B cell (primary cell): Measurements from ENCODE around the gene IL6ST. TPM values are rescaled to one million over a fixed set of nuclear protein-coding genes. Genes with fewer than 3 reads are reported as not detected.
"Not testable (repeated sequence)": the region's sequence is repeated elsewhere in the genome, so short reads cannot be mapped to it uniquely, and the experiment has no call there.

Source experiments
- ATAC-seq: fragments of 200-7000 bp; cut with Tn5 transposase; one replicate; pipeline ENCODE4 v1.10.0; 2021; ENCODE audit warnings: low read depth, mild to moderate bottlenecking, moderate number of reproducible peaks, moderate library complexity
- CTCF ChIA-PET: fragments of 350-600 bp; sonication (Branson Sonifier 250); formaldehyde crosslinking; loops from one replicate; lab custom pipeline; 2021; ENCODE audit warnings: antibody characterized with exemption, inconsistent platforms; lab: Charles Lee
- POLR2A ChIA-PET: fragments of 350-600 bp; sonication (Branson Sonifier 250); formaldehyde crosslinking; loops from one replicate; lab custom pipeline; 2021; ENCODE audit warnings: antibody characterized with exemption; lab: Charles Lee
- DNase-seq: peaks from one replicate; pipeline ENCODE4 v3.0.0; 2013
- H2AFZ ChIP-seq: 2 replicates; pipeline ENCODE4 v1.6.1; 2012; ENCODE audit warnings: mild to moderate bottlenecking, low read depth, low read length; ENCODE audit not compliant: insufficient read depth, poor library complexity, severe bottlenecking
- H3K27ac ChIP-seq, 2 donors: 1 replicate in 1 of 2; 2 replicates in 1 of 2; pipeline ENCODE4 v1.5.1; 2012 to 2013; ENCODE audit warnings: low read length in 2 of 2, mild to moderate bottlenecking in 2 of 2, moderate library complexity in 1 of 2
- H3K27me3 ChIP-seq, 4 experiments: fragments of 200-600 bp in 1 of 4; sonication (generic) in 1 of 4; replicated peaks in 1 of 4; 1 replicate in 2 of 4; 2 replicates in 2 of 4; pipeline versions ENCODE4 v1.6.1 to v1.7.0; 2013 to 2016; ENCODE audit warnings: low read length in 3 of 4, mild to moderate bottlenecking in 2 of 4, mixed read lengths in 1 of 4, moderate library complexity in 1 of 4; ENCODE audit not compliant: insufficient read depth in 4 of 4, control insufficient read depth in 3 of 4; ENCODE audit errors: control extremely low read depth in 1 of 4
- H3K36me3 ChIP-seq, 2 experiments: replicated peaks in 1 of 2; 1 replicate in 1 of 2; 2 replicates in 1 of 2; pipeline versions ENCODE4 v1.6.1 to v1.7.1; 2013; ENCODE audit warnings: low read length in 1 of 2; ENCODE audit not compliant: insufficient read depth in 2 of 2, control insufficient read depth in 1 of 2; ENCODE audit errors: control extremely low read depth in 1 of 2, extremely low read depth in 1 of 2
- H3K4me1 ChIP-seq, 2 donors: fragments of 200-600 bp in 1 of 2; sonication (generic) in 1 of 2; 1 replicate in 1 of 2; 2 replicates in 1 of 2; pipeline versions ENCODE4 v1.5.1 to v1.6.1; 2013 to 2017; ENCODE audit warnings: low read length in 2 of 2; ENCODE audit not compliant: control insufficient read depth in 2 of 2, insufficient read depth in 2 of 2
- H3K4me2 ChIP-seq: replicated peaks from 2 replicates; pipeline ENCODE3; 2012; ENCODE audit warnings: mild to moderate bottlenecking, low read depth, low read length; ENCODE audit not compliant: poor library complexity, severe bottlenecking
- H3K4me3 ChIP-seq, 5 experiments: fragments of 200-600 bp in 1 of 5; sonication (generic) in 1 of 5; 1 replicate in 3 of 5; 2 replicates in 2 of 5; pipeline versions ENCODE4 v1.5.1 to v1.7.0; 2011 to 2016; ENCODE audit warnings: low read length in 4 of 5, mild to moderate bottlenecking in 4 of 5, low read depth in 2 of 5, control low read depth in 1 of 5, moderate library complexity in 1 of 5; ENCODE audit not compliant: insufficient read depth in 1 of 5; ENCODE audit errors: control extremely low read depth in 1 of 5, extremely low read depth in 1 of 5
- H3K79me2 ChIP-seq: fragments of 200-600 bp; sonication (generic); one replicate; pipeline ENCODE4 v1.6.0; 2016; ENCODE audit warnings: low read length; ENCODE audit not compliant: control insufficient read depth, insufficient read depth
- H3K9ac ChIP-seq: fragments of 200-600 bp; sonication (generic); 2 replicates; pipeline ENCODE4 v1.6.1; 2017; ENCODE audit warnings: mild to moderate bottlenecking, low read length, moderate library complexity
- H3K9me3 ChIP-seq, 3 donors: one replicate each; pipeline versions ENCODE4 v1.6.1 to v1.7.1; 2013; ENCODE audit warnings: low read length in 2 of 3; ENCODE audit not compliant: control insufficient read depth in 2 of 3, insufficient read depth in 1 of 3; ENCODE audit errors: control extremely low read depth in 1 of 3
- H4K20me1 ChIP-seq: 2 replicates; pipeline ENCODE4 v1.6.0; 2012; ENCODE audit warnings: mild to moderate bottlenecking, low read length; ENCODE audit not compliant: insufficient read depth, control insufficient read depth, poor library complexity, severe bottlenecking
- H3K27ac Mint-ChIP-seq: one replicate; pipeline ENCODE4 v1.8.0; 2021; ENCODE audit warnings: mixed read lengths
- H3K27me3 Mint-ChIP-seq: one replicate; pipeline ENCODE4 v1.8.0; 2021; ENCODE audit warnings: mixed read lengths
- H3K4me1 Mint-ChIP-seq: one replicate; pipeline ENCODE4 v1.8.0; 2021; ENCODE audit warnings: mixed read lengths
- H3K4me3 Mint-ChIP-seq: one replicate; pipeline ENCODE4 v1.8.0; 2021; ENCODE audit warnings: mixed read lengths
- H3K9me3 Mint-ChIP-seq: one replicate; pipeline ENCODE4 v1.8.0; 2022; ENCODE audit warnings: mixed read lengths; ENCODE audit not compliant: insufficient read depth
- EZH2 ChIP-seq: IDR thresholded peaks from 2 replicates; pipeline ENCODE4 v1.6.1; 2012; ENCODE audit warnings: borderline replicate concordance, low read depth, mild to moderate bottlenecking, moderate library complexity, low read length; ENCODE audit not compliant: insufficient read depth, poor library complexity, severe bottlenecking
- WGBS: methylation state at CpG from one replicate; pipeline ENCODE4 v1.1.5; 2013; ENCODE audit warnings: missing lambda C conversion rate; ENCODE audit not compliant: insufficient coverage; 5-methylcytosine and 5-hydroxymethylcytosine counted together
- intact Hi-C: fragments of 100-400 bp; cut with micrococcal nuclease; formaldehyde crosslinking; loops from one replicate; pipeline ENCODE4 v1.10.0; 2022
- polyA plus RNA-seq: library from polyadenylated mRNA; depleted of rRNA; stranded (reverse); fragments of >200 nt; gene quantifications from 2 replicates; pipeline ENCODE4 v1.2.3, GENCODE V29; 2012
- total RNA-seq, 2 donors: library from RNA; stranded (reverse); fragments of 120-200 nt in 1 of 2; gene quantifications; 1 replicate in 1 of 2; 2 replicates in 1 of 2; pipeline versions ENCODE4 v1.2.3 to v1.2.4, GENCODE V29; 2013 to 2022
- TF ChIP-seq, protein P1 (sequence below): fragments of 200-600 bp; IDR thresholded peaks from one replicate; pipeline ENCODE4 v1.8.0; 2022; ENCODE audit warnings: antibody characterized with exemption, mild to moderate bottlenecking

Gene IL6ST
- total and polyA plus RNA-seq, 2 donors (not counting 1 experiment from before 2014, with no cell fraction given) = 4.3 to 28.0 TPM

DNA sequence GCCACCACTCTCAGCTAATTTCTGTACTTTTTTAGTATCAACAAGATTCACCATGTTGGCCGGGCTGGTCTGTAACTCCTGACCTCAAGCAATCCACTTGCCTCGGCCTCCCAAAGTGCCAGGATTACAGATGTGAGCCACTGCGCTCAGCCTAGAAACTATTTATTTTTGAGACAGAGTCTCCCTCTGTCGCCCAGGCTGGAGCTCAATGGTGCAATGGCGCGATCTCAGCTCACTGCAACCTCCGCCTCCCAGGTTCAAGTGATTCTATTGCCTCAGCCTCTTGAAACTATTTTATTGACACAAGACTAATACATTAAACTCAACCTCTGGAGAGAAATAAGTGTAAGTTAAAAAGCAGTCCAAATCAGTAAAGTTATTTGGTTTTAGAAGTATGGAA lies 34.0 kb downstream of the IL6ST start:
- ATAC-seq = no peak
- H3K9me3 Mint-ChIP-seq = no peaks in the 10 kb centered on the region
- Histone ChIP-seq H3K4me2 (no peak overlapping the region), H3K9ac (no peak overlapping the region), H3K27me3 (no peaks in the 10 kb centered on the region), H3K9me3 (no peaks in the 10 kb centered on the region), H4K20me1 (no peaks in the 10 kb centered on the region), H3K36me3 (peaks cover 8 to 10% of the 10 kb centered on the region in 2 experiments), H2AFZ (no peak overlapping the region), H3K27ac (no peak overlapping the region), H3K4me1 (no peaks in the 10 kb centered on the region), H3K79me2 (no peaks in the 10 kb centered on the region), H3K4me3 (no peak overlapping the region)
- no peak overlapping the region for H3K27ac Mint-ChIP-seq
- no peaks in the 10 kb centered on the region for H3K4me1 Mint-ChIP-seq
- H3K27me3 Mint-ChIP-seq = no peaks in the 10 kb centered on the region
- ChIA-PET POLR2A (no interaction called here), CTCF (no interaction called here)
- TF ChIP-seq EZH2 = no peak
- TF ChIP-seq, protein P1, sequence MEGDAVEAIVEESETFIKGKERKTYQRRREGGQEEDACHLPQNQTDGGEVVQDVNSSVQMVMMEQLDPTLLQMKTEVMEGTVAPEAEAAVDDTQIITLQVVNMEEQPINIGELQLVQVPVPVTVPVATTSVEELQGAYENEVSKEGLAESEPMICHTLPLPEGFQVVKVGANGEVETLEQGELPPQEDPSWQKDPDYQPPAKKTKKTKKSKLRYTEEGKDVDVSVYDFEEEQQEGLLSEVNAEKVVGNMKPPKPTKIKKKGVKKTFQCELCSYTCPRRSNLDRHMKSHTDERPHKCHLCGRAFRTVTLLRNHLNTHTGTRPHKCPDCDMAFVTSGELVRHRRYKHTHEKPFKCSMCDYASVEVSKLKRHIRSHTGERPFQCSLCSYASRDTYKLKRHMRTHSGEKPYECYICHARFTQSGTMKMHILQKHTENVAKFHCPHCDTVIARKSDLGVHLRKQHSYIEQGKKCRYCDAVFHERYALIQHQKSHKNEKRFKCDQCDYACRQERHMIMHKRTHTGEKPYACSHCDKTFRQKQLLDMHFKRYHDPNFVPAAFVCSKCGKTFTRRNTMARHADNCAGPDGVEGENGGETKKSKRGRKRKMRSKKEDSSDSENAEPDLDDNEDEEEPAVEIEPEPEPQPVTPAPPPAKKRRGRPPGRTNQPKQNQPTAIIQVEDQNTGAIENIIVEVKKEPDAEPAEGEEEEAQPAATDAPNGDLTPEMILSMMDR = no peak
- WGBS = over 99% methylated on average over 6 of the region's 7 CpGs
- no peak overlapping the region for H3K4me3 Mint-ChIP-seq
- no peak for DNase-seq
- intact Hi-C loops = no loop called here

DNA sequence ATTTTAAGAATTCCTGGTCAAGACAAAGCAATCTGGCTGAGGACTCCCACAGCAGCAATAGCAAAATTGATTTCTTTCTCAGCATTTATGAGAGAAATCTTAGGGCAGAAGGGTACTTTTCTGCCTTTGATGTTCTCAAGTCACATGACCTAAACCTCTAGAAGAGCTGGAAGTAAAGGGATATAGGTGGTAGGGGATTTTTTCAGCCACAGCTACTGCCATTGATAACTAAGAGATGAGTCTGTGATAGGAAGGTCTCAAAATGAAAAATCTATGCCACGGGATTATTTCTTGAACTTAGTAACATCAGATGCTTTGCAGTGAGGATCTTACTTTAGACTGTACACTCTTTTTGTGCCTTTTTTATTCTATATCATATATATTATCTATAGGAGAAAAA lies 35.6 kb downstream of the IL6ST start:
- intact Hi-C loops = no loop called here
- Mint-ChIP-seq H3K4me1 (no peaks in the 10 kb centered on the region), H3K27me3 (no peaks in the 10 kb centered on the region), H3K4me3 (no peak overlapping the region), H3K9me3 (no peaks in the 10 kb centered on the region), H3K27ac (no peak overlapping the region)
- Histone ChIP-seq H3K4me1 (no peaks in the 10 kb centered on the region), H3K4me2 (no peak overlapping the region), H3K9me3 (no peaks in the 10 kb centered on the region), H3K27me3 (no peaks in the 10 kb centered on the region), H3K36me3 (peaks cover 11 to 12% of the 10 kb centered on the region in 2 experiments), H3K9ac (no peak overlapping the region), H4K20me1 (no peaks in the 10 kb centered on the region), H3K4me3 (no peak overlapping the region), H3K27ac (no peak overlapping the region), H2AFZ (no peak overlapping the region), H3K79me2 (no peaks in the 10 kb centered on the region)
- no peak for ATAC-seq
- ChIA-PET POLR2A (no interaction called here), CTCF (no interaction called here)
- no peak for TF ChIP-seq EZH2
- TF ChIP-seq, protein P1 = no peak
- no peak for DNase-seq
- no CpG with 5 or more reads among the region's 1 CpG for WGBS

DNA sequence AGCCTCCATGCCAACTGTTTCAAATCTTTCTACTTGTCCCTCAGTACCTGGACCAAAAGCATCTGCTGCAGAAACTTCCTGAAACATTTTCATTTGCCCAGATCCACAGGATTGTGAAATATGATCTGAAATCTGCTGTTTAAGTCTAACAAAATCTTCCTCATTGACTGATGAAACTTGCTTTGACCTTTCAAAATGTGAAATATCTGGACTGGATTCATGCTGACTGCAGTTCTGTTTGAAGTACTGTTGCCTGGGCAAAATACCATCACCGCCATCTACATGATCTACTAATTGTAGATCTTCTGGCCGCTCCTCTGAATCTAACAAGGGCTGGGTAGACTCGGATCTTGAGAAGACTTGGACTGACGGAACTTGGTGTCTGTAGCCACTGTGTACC lies 53.6 kb downstream of the IL6ST start:
- H3K27me3 ChIP-seq, H3K4me2 ChIP-seq, H3K79me2 ChIP-seq, H3K27ac ChIP-seq, H3K27ac Mint-ChIP-seq, H3K4me3 Mint-ChIP-seq, H2AFZ ChIP-seq, intact Hi-C loops, H3K4me1 ChIP-seq, H3K9me3 ChIP-seq, H3K27me3 Mint-ChIP-seq, H3K9me3 Mint-ChIP-seq, H3K9ac ChIP-seq, H3K36me3 ChIP-seq, H3K4me3 ChIP-seq, H3K4me1 Mint-ChIP-seq, POLR2A ChIA-PET, CTCF ChIA-PET, DNase-seq, ATAC-seq, H4K20me1 ChIP-seq: not testable (repeated sequence)
- 96% methylated on average over 4 of the region's 4 CpGs for WGBS
